GM15510 (cell line): ENCODE measurements around the gene OTOF.

Experiments
- POLR2A ChIP-seq: IDR thresholded peaks from 3 replicates; pipeline ENCODE4 v1.6.1; 2011; ENCODE audit warnings: borderline replicate concordance; ENCODE audit not compliant: insufficient read length; ENCODE audit errors: extremely low read depth

OTOF gene

DNA sequence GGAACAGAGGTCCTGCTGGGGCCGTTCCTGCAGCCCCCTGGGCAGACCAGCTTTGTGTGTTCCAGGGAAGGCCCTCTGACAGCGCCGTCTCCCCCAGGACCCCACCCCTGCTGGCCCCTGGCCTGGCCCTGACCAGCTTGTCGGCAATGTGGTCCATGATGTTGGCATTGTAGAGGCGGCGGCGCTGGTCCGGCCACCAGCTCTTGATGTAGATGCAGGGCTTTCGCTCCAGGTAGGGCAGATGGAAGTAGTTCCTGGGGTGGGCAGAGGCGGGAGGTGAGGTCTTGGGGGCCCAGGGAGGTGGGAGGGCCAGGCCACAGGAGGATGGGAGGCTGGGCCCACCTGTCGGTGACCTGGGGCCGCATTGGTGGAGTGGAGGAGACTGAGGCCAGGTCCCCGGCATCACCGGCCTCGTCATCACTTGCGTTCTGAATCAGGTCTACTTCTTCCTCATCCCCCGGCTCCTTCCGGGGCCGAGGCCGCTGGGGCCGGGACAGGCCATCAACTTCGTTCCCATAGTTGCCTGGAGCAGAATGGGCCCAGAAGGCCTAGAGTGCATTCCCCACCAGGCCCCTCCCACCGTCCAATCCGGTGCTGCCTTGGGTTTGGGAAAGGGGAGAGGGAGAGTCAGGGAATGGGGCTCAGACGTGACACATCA, 1.3 kb upstream of the OTOF start:
- TF ChIP-seq POLR2A: no peak

- no peak for TF ChIP-seq POLR2A
Observed at GRCh38 chr2:26478366-26478765, 442 bp upstream of the OTOF start.

DNA sequence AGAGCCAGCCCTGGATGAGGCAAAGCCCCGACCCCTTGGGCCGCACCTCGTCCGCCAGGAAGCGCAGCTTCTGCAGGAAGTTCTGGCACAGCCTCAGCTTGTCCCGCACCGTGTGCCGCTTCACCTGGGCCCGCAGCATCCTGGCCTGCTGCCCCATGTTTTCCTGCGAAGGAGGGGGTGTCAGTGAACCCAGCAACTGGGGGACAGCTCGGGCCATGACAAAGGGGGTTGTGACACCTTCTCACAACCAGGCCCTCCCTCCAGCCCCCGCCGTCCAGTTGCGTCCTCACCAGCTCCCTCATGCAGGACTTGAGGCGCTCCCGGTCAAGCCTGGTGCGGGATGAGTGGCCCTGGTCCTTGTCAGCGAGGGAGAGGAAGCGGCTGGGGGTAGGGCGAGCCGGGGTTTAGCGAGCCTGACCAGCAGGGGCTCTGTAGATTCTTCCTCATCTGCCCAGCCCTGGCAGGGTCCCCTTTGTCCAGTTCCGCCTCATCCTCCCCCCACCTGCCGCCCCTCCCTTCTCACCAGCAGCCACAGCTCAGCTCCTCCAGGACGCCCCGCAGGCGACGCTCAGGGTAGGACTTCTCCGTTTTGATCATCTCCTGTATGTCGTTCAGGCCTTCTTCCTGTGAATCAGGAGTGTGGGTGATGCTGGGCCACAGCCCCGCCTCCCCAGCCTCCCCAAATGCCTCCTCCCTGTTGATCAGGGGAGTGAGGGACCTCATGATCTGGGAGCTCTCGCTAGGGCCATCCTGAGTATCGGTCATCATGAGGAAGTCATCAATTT, 606 bp downstream of the OTOF start:
- no peak for TF ChIP-seq POLR2A

- no peak for TF ChIP-seq POLR2A
Observed at GRCh38 chr2:26475832-26476501, 2.0 kb downstream of the OTOF start.

- TF ChIP-seq POLR2A: no peak
Observed at GRCh38 chr2:26475037-26475436, 2.9 kb downstream of the OTOF start.

- TF ChIP-seq POLR2A: no peak
Observed at GRCh38 chr2:26474261-26474785, 3.6 kb downstream of the OTOF start.

DNA sequence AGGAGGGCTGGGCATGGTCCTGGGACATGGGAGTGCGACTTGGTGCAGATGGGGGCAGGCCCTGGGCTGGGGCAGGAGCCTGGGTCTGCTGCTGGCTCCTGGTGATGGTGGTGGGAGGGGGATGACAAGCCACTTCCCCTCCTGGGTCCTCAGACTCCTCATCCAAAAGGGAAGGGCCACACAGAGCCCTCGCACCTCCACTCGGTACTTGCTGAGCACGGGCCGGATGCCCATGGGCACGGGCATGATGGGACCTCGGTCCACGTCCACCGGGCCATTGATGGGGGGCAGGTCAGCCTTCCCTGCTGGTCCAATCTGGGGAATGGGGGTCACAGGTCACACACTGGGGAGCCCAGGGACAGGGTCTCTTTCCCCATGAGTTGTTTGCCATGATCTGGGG, 4.1 kb downstream of the OTOF start:
- TF ChIP-seq POLR2A: no peak

DNA sequence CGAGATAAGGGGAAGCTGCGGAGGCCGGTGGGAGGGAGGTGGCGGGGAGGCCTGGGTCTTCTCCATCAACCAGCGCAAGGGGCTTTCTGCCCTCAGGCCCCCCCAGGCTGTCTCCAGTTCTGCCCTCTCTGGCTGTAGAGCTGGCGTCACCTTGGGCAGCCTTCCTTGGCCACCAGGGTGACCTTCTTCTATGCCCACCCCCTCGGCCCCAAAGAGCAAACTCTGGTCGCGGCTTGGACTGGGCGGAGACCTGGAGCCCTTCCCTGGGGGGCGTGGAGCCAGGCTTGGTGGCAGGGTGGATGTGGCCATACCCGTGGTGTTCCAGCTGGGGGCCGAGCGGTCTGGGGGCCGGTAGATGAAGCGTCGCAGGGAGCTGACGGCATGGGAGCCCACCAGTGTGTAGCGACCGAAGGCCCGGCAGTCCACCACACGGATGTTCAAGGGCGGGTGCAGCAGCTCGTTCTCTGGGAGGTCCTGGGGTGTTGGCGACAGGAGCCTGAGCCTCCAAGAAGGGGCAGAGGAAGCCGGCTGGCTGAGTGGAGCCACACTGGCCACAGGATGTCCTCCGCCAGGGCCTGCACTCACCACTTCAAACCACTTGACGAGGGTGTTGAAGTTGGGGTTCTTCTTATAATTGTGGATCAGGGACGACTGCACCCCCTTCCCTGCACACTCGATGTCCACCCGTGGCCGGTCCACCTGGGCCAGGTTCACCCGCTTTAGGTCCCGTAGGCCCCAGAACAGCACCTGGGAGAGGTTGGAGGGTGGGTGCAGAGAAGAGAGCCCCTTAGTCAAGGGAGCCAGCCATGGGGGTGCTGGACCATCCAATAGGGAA, 4.9 kb downstream of the OTOF start:
- no peak for TF ChIP-seq POLR2A

DNA sequence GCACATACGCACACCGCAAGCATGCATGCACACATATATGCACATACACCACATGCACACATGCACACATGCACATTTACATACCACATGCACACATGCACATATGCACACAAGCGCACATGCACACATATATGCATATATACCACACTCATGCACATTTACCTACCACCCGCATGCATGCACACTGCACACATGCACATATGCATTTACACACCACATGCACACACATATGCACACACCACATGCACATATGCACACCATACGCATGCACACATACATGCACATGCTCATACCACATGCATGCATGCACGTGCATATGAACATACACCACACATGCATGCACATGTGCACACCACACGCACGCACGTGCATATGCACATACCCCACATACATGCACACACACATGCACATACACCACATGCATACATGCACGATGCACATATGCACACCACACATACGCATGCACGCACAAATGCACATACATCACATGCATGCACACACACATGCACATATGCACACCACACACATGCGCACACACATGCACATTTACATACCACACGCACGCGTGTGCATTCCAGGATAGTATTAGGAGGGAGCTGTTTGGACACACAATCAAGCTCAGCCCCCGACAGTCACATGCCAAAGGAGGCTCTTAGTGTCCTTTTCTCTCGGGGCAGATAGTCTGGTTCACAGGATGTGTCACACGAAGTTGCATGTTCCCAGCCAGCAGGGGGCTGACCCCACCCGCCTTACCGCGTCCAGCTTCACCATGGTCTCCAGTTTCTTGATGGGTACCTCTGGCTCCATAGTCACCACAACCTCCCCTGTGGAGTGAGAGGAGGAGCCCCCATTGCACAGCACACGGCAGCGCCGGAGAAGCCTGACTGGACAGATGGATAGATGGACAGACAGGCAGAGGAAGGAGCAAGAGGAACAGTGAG, 5.9 kb downstream of the OTOF start:
- TF ChIP-seq POLR2A: no peak

DNA sequence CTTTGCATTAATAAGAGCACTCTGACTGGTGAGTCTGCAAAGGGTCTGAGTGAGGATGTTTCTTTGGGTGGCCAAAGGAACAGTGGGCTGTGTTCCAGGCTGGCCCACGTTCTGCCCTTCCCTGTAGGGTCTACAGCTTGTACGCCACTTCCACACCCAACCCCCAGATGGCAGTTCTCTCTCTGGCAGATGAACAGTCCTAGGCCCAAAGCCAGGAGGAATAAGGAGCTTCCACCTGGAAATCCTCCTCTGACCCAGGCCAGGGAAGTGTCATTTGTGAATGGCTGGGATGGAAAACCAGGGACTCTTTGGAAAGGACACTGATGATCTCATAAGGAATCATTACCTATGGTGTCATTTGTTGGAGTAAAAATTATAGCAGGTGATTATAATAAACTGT, 6.6 kb downstream of the OTOF start:
- no peak for TF ChIP-seq POLR2A

DNA sequence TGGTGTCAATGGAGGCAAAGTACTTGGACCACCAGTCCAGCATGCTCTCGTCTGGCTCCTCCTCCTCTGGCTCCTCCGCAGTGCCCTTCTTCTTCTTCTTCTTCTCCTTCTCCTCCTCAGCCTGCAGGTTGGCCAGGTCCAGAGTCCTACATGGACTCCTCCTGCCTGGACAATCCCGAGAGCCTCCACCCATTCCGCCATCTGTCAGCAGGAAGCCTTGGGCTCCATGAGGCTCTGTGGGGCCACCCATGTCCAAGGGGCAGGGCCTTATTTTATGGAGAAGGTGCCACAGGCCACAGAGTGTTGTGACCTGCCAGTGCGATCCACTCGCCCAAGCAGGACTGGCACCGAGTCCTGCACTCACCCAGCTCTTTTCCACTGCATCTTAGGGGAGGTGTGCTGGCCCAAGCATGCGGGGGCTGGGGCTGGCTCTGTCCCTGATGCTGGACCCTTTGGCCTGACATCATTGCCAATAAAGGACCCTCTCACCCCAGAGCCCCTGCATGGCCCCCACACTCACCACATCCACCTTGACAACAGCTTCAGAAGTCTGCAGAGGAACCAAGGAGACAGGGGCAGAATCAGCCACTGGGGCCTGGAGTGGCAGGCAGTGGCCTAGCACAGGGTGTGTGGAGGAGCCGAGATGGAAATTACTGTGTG, 7.2 kb downstream of the OTOF start:
- no peak for TF ChIP-seq POLR2A

GRCh38 chr2:26469955-26470354, 8.0 kb downstream of the OTOF start:
- no peak for TF ChIP-seq POLR2A

- TF ChIP-seq POLR2A: no peak
Observed at GRCh38 chr2:26469092-26469710, 8.7 kb downstream of the OTOF start.
